ENCODE data around the gene KLHDC8A.

KLHDC8A gene

GRCh38 chr1:205294934-205295333 is 61.8 kb downstream of the KLHDC8A start:
- DNase-seq = no peak

GRCh38 chr1:205294175-205294917 is 62.4 kb downstream of the KLHDC8A start:
- no peak for DNase-seq

- DNase-seq = no peak
These were observed 63.2 kb downstream of the KLHDC8A start for GRCh38 chr1:205293350-205294074.

DNA sequence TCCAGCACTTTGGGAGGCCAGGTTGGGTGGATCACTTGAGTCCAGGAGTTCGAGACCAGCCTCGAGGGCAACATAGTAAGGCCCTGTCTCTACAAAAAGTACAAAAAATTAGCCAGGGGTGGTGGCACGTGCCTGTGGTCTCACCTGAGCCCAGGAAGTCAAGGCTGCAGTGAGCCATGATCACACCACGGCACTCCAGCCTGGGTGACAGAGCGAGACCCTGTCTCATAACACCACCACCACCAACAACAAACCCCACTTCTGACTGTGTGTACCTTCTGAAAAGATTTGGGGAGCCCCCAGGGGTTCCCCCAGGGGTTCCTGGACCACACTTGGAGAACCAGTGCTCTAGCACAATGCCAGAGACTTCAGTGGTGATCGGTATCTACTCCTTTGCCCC is 65.1 kb downstream of the KLHDC8A start:
- DNase-seq = no peak

GRCh38 chr1:205287767-205288559 is 68.8 kb downstream of the KLHDC8A start:
- DNase-seq = peak; percentile 57

DNA sequence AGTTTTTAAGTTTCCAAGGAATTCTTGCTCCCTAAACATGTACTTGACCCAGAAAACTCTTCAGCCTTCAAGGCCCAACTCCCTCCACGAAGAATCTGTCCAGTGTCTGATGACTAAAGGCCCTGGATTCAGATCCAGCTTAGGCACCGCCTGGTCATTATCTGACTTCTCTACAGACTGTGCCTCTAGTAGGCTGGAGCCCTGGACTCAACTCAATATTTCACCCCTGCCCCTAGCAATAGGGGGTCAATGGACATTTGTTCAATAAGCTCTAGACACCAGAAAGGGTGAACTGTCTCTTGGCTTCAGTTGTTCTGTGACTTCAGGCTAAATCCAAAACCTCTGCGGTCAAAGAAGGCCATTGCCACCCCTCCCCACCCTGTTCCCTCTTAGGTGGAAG is 69.6 kb downstream of the KLHDC8A start:
- no peak for DNase-seq

DNA sequence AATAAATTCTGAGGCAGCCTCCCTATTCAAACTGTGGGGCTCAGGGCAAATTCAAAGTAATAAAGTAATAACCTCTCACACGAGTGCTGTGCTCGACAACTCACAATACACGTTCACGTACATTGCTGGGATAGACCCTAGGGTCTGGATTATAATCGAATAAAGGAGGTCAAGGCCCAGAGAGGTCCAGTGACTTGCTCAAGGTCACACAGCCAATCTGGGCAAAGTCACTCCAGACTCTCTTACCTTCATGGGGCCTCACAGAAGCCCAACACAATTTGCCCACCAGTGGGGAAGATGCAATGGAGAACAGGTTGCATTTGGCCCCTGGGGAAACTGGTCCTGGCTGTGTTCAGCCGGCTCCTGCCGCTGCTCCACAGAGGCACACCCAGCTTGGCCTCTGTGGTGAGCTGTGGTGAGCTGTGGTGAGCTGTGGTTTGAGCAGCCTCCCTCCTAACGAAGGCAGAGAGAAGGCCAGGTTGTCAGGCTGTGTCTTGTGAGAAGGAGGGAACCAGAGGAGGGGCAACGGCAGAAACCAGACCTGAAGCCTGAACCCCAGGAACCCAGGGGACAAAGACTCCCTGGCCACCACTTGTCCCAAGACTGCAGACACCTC is 70.3 kb downstream of the KLHDC8A start:
- peak; percentile 37 for DNase-seq

Measured in effector CD8-positive, alpha-beta T cell (primary cell).